Activated T-helper 1 cell treated with Interleukin-2 at 50 U/mL for 16 hours (primary cell): ENCODE results near the gene ERC1.
"Not testable (repeated sequence)": the region's sequence is repeated elsewhere in the genome, so short reads cannot be mapped to it uniquely, and the experiment has no call there.

Source experiments
- DNase-seq: peaks from one replicate; pipeline ENCODE4 v3.0.0-alpha.2; 2020; ENCODE audit warnings: low read depth

The ERC1 gene

DNA sequence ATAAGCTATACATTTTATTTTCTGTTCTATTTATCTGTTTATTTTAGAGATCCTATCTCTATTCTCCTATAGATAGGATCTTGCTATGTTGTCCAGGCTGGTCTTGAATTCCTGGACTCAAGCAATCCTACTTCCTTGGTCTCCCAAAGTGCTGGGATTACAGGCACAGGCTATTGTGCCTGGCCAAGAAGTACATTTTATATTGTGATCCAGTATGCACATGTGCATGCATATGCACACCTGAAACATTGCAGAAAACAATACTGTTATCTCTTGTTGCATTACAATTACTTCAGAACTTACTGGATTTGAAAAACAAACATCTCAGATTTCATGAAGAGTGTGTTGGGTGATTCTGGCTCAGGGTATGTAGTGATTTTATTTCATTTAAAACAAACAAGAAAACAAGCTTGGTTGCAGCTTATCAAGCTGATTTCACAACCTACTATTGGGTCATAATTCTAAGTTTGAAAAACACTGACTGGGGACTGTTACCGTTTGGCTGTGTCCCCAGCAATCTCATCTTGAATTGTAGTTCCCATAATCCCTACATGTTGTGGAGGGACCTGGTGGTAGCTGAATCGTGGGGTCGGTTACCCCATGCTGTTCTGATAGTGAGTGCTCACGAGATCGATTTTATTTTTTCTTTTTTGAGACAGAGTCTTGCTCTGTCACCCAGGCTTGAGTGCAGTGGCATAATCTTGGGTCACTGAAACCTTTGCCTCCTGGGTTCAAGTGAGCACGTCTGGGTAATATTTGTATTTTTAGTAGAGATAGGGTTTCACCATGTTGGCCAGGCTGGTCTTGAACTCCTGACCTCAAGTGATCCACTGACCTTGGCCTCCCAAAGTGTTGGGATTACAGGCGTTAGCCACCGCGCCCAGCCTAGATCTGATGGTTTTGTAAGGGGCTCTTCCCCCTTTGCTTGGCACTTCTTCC lies 31.3 kb downstream of the ERC1 start:
- no peak for DNase-seq

GRCh38 chr12:1030779-1031178 lies 39.8 kb downstream of the ERC1 start:
- DNase-seq, result no peak

GRCh38 chr12:1034243-1034642 lies 43.2 kb downstream of the ERC1 start:
- DNase-seq, result no peak

DNA sequence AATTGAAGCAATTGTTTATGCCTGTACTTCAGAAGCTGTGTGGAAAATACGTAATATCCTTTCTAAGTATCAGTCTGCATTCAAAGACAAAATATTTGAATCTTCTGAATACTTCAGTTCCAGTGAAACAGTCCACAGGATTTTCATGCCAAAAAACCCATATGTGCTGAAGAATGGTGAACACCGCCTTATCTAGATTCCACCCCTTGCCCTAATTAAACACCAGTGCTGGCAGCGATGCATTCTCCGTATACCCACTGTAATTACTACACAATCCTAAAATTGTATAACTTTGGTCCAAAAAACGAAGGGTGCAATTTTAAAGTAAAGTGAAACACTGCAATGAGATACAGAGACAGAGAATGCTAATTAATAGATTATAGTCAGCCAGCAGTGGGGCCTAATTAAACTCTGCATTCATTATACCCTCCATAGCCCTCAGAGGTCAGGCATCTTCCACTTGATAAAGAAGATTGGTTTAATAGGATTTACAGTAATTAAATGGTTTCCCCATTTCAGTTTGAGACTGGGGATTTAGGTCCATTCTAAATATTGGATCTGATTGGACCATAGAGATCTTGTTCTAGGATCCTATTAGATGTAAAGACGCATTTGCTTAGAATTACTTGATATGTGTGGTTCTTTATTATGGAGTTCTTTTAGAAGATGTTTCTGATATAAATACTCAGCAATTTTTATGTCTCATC lies 43.9 kb downstream of the ERC1 start:
- no peak for DNase-seq

GRCh38 chr12:1041478-1041877 lies 50.5 kb downstream of the ERC1 start:
- no peak for DNase-seq

- DNase-seq, result no peak
Observed at GRCh38 chr12:1044199-1044598, 53.2 kb downstream of the ERC1 start.

DNA sequence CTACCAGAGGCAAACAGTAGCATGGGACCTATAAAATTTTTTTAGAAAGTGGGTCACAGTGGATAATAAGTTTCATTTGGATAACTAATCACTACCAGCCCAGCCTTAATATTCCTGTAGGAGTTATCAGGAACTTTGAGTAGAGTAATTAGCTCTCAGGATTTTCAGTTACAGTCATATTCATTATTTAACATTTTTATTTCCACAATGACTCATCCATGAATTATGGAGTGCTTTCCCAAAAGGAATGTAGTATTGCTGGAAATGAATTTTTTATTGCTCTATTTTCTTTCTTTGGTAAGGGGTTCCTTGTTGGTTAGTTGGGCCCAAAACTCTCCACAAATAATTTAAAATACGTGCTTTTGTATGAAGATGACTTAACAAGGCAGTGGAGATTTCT lies 53.7 kb downstream of the ERC1 start:
- DNase-seq, result no peak

- no peak for DNase-seq
Observed at GRCh38 chr12:1046727-1047126, 55.7 kb downstream of the ERC1 start.

DNA sequence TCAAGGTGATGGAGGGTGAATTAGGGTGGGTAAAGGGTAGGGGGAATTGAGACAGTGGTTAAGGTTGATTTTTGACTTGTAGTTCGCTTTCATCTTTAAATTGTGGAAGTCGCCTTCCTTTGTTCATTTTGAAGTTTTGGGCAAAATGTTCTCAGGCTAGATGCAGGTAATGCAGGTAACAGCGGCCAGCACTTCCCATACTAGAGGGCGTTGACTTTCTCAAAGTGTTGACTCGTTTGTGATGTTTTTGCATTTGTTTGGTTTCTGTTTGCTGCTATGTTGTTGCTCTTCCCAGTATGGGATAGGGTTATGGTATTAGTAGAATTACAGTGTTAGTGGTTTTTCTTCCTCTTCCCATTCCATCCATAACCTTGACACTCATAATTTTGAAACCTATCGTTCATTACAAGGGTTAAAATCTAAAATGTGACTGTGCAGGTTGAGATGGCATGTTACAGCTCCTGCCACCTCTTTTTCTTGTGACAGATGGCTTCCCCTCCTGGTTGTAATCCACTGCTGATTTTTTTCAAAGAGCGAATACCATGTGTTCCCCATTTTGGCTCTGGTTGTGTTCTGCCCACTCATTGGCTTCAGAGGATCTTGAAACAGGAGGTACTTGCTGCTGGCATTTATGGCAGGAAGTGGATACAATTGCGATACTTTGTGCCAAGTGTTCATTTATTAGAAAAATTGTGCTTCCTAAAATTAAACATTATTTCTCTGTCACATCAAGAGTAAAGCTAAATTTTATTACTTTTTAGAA lies 57.1 kb downstream of the ERC1 start:
- DNase-seq, result no peak

DNA sequence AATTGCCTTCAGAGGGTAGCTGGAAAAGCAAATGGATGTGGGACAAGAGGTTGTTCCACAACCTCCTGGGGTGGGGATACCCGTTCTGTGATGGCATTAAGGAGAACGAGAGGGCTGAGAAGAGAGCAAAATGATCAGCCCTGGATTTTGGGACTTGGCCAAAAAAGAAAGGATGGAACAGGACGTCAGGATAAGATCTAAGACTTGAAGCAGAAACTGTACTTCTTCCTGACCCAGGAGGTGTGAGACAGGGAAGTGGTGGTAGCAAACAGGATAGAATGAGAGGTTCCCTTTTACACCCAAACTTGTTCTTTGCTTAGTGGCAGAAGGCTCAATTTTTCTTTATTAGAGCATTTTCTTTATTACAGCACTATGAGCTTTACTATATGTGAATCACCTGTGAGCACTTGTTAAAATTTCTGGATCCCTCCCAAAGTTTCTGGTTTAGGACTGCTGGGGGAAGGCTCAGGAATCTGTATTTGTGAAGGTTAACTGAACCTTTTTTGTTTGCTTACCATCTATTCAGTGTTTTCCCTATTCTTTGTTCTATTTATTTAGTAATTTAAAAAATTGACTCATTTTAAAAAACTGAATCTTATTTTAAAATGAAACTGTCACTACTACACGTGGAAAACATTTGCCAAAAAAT lies 59.2 kb downstream of the ERC1 start:
- no peak for DNase-seq

- not testable (repeated sequence) for DNase-seq
Observed at GRCh38 chr12:1051672-1052071, 60.6 kb downstream of the ERC1 start.

DNA sequence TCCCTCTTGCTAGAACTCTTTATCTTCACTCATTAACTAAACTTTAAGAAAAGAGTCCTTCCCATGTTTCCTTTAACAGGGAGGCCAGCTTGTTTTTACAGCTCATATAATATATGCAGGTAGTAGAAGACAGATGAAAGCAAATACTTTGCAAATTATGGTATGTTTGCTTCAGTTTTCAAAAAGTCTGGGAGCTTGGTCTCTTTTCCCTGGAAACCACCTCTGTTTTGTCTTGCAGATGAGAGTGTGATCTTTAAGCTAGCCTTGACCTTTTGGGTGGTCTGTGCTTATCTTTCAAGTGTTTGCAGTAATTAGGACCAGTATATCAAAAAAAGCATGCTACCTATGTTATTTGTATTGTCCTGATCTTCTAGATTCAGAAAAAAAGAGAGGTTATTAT lies 62.7 kb downstream of the ERC1 start:
- no peak for DNase-seq

DNA sequence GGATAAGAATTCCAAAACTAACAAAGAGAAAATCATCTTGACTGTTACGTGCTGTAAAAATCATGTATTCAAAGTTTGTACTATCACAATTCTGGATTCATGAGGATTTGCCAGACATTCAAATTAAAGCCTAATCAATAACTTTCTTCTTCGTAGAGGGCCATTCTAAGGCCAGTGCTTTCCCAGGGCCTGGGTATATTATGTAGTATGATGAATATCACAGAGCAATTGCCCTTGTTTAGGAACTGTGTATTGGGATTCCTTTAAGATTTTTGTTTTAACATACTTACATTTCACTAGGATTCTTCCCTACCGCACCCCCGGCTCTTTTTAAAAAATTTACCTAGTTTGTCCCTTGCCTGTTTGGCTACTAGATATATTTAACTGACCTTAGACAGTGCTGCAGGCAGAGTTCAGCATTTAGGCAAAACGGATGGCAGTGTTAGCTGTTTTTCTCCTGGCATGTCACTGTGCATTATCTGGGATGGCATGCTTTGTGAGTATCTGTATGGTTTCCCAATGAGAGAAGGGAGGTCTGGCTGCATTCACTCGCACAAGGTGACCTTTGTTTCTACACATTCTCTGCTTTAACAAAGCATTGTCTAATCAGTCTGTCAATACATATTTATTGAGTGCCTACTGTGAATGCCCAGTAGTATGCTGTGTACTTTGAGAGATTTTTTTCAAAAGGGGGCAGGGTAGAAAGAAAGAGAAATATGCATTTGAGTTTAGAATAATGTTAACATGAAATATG lies 63.3 kb downstream of the ERC1 start:
- no peak for DNase-seq

- DNase-seq, result no peak
Observed at GRCh38 chr12:1056390-1056789, 65.4 kb downstream of the ERC1 start.

GRCh38 chr12:1058423-1058822 lies 67.4 kb downstream of the ERC1 start:
- no peak for DNase-seq

DNA sequence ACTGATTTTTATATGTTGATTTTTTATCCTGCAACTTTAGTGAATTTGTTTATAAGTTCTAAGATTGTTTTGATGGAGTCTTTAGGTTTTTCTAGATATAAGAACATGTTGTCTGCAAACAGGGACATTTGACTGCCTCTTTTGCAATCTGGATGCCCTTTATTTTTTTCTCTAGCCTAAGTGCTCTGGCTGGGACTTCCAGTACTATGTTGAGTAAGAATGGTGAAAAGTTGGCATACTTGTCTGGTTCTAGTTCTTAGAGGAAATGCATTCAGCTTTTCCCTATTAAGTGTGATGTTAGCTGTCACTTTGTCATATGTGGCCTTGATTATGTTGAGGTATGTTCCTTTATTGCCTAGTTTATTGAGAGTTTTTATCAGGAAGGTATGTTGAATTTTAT lies 68.1 kb downstream of the ERC1 start:
- DNase-seq, result no peak

DNA sequence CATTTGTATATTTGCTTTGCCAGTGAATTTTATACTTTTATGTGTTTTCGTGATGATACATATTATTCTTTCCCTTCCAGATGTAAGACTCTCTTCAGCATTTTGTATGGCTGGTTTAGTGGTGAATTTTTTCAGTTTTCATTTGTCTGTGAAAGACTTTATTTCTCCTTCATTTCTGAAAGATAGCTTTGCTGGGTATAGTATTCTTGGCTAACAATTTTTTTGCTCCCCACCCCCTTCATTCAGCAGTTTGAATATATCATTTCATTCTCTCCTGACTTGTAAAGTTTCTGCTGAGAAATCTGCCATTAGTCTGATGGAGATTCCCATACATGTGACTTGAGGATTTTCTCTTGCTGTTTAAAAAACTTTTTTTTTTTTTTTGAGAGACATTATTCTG lies 72.8 kb downstream of the ERC1 start:
- DNase-seq, result no peak

GRCh38 chr12:1064317-1064716 lies 73.3 kb downstream of the ERC1 start:
- DNase-seq, result no peak

- DNase-seq, result no peak
Observed at GRCh38 chr12:1065629-1066028, 74.6 kb downstream of the ERC1 start.

DNA sequence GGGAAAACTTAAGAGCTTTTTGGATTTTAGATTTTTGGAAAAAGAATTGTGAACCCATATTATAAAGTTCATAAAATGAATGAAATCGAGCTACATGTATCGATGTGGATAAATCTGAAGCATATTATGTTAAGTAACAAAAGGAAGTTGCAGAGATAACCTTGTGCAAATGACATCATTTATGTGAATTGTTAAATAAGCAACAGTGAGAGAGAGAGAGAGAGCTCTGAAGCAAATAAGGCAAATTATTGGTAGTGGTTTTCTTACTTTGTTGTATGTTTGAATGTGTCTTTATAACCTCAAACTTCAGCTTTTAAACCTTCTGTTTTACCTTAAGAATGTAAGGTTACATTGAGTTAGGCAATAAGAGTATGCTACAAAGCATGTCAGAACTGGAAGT lies 78.8 kb downstream of the ERC1 start:
- DNase-seq, result no peak

GRCh38 chr12:1071182-1071581 lies 80.2 kb downstream of the ERC1 start:
- DNase-seq, result no peak
